Duodenal mucosa (tissue), 2 donors: Measurements from ENCODE around the gene PECR.
A peak's percentile ranks its signal among the peaks of the same experiment; 100 is the strongest.

Experiments
- H3K27ac ChIP-seq: one replicate; pipeline ENCODE4 v1.7.0; 2013; ENCODE audit warnings: low read depth, low read length
- H3K27me3 ChIP-seq, 2 donors: one replicate each; pipeline ENCODE4 v1.7.0; 2013; ENCODE audit warnings: low read length in 2 of 2, control low read depth in 1 of 2; ENCODE audit not compliant: insufficient read depth in 2 of 2, control insufficient read depth in 1 of 2
- H3K36me3 ChIP-seq, 2 donors: one replicate each; pipeline ENCODE4 v1.7.0; 2013; ENCODE audit warnings: low read length in 2 of 2, control low read depth in 1 of 2; ENCODE audit not compliant: insufficient read depth in 2 of 2, control insufficient read depth in 1 of 2
- H3K4me1 ChIP-seq, 2 donors: one replicate each; pipeline ENCODE4 v1.7.0; 2013; ENCODE audit warnings: low read length in 2 of 2, control low read depth in 1 of 2; ENCODE audit not compliant: insufficient read depth in 2 of 2, control insufficient read depth in 1 of 2
- H3K4me3 ChIP-seq, 2 donors: one replicate each; pipeline ENCODE4 v1.7.0; 2013; ENCODE audit warnings: low read length in 2 of 2, low read depth in 1 of 2
- H3K9ac ChIP-seq, 2 donors: one replicate each; pipeline ENCODE4 v1.7.0; 2013; ENCODE audit warnings: low read length in 2 of 2, low read depth in 1 of 2
- H3K9me3 ChIP-seq, 2 donors: one replicate each; pipeline ENCODE4 v1.7.0; 2013; ENCODE audit warnings: low read length in 2 of 2, control low read depth in 1 of 2; ENCODE audit not compliant: control insufficient read depth in 1 of 2

PECR gene

DNA sequence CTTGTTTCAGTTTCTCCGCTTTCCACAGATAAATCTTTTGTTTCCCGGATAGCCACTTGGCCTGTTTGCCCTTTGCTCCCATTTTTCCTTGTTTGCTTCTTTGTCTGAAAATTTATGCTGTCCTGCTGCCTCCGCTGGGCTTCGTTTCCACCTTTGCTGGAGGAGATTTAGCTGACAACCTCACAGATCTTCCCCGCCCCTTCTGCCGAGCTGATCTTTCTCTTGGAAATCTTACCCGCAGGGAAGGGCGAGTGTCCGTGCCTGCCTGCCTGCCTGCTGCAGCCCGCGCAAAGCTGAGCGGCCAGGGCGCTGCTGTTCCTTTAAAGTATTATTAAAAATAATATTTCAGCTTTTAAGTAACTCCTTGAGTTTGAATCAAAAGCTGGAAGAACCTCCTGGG lies 26.2 kb upstream of the PECR start:
- peak overlapping the region; percentile 27 to 43 for H3K4me3 ChIP-seq
- H3K27me3 ChIP-seq = no peaks in the 10 kb centered on the region
- peaks cover 22 to 23% of the 10 kb centered on the region in 2 donors for H3K4me1 ChIP-seq
- H3K27ac ChIP-seq = no peak overlapping the region
- H3K9ac ChIP-seq = peak overlapping the region; percentile 19 to 65
- H3K9me3 ChIP-seq = no peaks in the 10 kb centered on the region
- peaks cover 14 to 19% of the 10 kb centered on the region in 2 donors for H3K36me3 ChIP-seq

DNA sequence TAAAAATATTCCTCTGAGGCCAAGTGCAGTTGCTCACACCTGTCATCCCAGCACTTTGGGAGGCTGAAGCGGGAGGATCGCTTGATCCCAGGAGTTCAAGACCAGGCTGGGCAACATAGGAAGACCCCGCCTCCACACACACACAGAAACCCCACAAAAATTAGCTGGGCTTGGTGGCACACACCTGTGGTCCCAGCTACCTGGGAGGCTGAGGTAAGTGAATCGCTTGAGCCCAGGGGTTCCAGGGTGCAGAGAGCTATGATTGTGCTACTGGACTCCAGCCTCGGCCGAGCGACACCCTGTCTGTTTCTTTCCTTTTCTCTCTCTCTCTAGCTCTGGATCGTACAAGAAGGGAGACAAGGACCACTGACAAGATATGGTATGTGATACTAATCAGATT lies 25.7 kb upstream of the PECR start:
- Histone ChIP-seq H3K9ac (peak overlapping the region; percentile 19 to 65), H3K4me1 (peaks cover 20 to 23% of the 10 kb centered on the region in 2 donors), H3K9me3 (no peaks in the 10 kb centered on the region), H3K4me3 (peak overlapping the region; percentile 27 to 43), H3K27me3 (no peaks in the 10 kb centered on the region), H3K36me3 (peaks cover 9 to 14% of the 10 kb centered on the region in 2 donors), H3K27ac (no peak overlapping the region)

DNA sequence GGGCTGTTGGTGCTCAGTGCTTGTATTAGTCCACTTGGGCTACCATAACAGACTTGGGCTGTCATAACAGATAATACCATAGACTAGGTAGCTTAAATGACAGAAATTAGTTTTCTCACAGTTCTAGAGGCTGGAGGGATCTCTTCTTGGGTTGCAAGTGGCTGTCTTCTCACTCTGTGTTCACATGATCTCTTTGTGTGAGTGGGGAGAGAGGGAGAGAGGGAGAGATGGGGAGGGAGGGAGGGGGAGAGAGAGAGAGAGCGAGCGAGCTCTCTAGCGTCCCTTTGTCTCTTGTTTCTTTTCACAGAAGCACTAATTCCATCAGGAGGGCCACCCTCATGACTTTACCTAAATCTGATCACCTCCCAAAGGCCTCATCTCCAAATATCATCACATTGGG lies 23.1 kb upstream of the PECR start:
- Histone ChIP-seq H3K36me3 (no peaks in the 10 kb centered on the region), H3K4me1 (peaks cover 0 to 8% of the 10 kb centered on the region in 2 donors), H3K27ac (no peak overlapping the region), H3K9me3 (no peaks in the 10 kb centered on the region), H3K9ac (no peak overlapping the region), H3K4me3 (no peak overlapping the region), H3K27me3 (no peaks in the 10 kb centered on the region)

DNA sequence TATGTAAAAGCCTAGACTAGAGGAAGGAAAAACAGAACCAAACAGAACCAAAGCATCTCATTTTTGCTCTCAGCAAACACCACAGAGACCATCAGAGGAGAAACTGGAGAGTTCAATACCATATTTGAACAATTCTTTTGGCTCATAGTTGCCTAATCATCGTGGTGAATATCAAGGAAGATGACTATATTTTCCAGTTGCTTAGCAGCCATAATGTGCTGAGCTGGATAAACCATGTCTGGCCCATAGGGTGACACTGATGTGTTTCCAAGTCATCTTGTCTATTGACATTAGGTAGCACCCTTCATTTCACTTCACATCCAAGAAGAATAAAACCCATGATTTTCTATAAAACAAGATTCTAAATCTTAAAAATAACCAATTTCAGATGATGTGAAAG lies 21.6 kb upstream of the PECR start:
- peaks cover 0 to 9% of the 10 kb centered on the region in 2 donors for H3K4me1 ChIP-seq
- no peak overlapping the region for H3K4me3 ChIP-seq
- H3K27ac ChIP-seq = no peak overlapping the region
- no peaks in the 10 kb centered on the region for H3K9me3 ChIP-seq
- H3K27me3 ChIP-seq = no peaks in the 10 kb centered on the region
- no peaks in the 10 kb centered on the region for H3K36me3 ChIP-seq
- no peak overlapping the region for H3K9ac ChIP-seq

DNA sequence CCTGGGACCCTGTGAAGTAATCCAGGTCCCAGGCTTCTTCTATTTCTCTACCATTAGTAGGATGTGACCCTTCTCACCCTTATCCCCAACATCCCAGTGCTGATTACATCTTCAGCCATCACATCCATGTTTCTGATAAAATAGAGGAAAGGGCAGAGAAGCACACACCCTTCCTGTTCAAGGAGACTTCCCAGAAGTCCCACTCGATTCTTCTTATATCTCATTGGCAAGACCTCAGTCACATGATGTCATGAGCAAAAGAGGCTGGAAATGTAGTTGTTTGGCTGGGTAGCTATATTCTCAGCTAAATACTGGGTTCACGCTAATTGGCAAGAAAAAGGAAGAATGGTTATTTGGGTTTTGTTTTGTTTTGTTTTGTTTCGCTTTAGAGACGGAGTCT lies 19.5 kb upstream of the PECR start:
- Histone ChIP-seq H3K4me3 (no peak overlapping the region), H3K9me3 (no peaks in the 10 kb centered on the region), H3K27me3 (no peaks in the 10 kb centered on the region), H3K9ac (no peak overlapping the region), H3K4me1 (peaks cover 0 to 9% of the 10 kb centered on the region in 2 donors), H3K27ac (no peak overlapping the region), H3K36me3 (no peaks in the 10 kb centered on the region)

DNA sequence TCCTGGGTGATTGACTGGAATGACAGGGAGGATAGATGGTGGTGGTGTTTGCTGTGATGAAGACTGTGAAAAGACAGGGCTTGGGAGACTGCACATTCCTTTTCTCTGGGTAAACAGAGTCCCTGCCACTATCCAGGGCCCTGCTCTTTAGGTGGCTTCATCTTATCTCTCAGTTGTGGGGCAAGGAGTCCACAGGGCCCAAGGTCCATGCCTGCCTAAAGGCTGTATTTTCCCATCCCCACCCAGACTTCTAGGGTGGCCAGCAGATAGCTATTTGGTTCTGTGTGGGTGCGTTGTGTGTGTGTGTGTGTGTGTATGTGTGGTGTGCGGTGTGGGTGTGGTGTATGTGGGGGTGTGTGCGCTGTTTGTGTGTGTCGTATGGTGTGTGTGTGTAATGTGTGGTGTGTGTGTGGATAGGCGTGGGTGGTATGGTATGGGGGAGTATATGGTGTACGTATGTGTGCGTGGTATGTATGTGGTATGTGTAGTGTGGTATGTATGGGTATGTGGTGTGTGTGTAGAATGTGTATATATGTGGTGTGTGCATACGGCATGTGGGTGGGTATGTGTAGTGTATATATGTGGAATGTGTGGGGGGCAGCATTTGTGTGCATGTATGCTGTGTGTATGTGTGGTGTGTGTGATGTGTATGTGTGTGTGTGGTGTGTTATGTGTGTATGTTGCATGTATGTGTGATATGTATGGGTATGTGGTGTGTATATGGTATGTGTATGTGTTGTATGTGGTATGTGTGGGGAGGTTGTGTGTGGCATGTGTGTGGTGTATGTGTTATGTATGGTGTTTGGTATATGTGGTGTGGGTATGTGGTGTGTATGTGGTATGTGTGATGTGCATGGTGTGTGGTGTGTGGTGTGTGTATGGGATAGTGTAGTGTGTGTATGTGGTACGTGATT lies 17.1 kb upstream of the PECR start:
- Histone ChIP-seq H3K9ac (no peak overlapping the region), H3K9me3 (no peaks in the 10 kb centered on the region), H3K4me3 (no peak overlapping the region), H3K4me1 (peaks cover 0 to 5% of the 10 kb centered on the region in 2 donors), H3K36me3 (no peaks in the 10 kb centered on the region), H3K27ac (no peak overlapping the region), H3K27me3 (no peaks in the 10 kb centered on the region)

DNA sequence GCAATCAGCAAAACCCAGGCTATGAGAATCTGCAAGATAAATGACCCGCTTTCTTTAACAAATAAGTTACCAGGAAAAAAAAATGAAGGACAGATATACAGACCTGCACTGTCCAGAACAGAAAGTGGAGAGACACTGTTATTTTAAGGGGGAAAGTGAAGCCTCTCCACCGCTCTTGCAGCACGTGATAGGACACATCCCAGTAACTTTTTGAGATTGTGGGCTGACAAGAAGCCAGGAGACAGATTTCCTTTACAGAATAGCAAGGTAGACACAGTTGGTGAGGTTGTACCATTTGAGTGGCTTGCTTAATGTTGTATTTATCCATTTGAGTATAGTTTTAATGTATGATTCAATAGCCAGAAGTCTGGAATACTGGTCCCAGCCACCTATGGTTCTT lies 13.1 kb upstream of the PECR start:
- no peak overlapping the region for H3K4me3 ChIP-seq
- H3K36me3 ChIP-seq = no peaks in the 10 kb centered on the region
- H3K4me1 ChIP-seq = peaks cover 0 to 5% of the 10 kb centered on the region in 2 donors
- H3K27ac ChIP-seq = no peak overlapping the region
- no peak overlapping the region for H3K9ac ChIP-seq
- H3K27me3 ChIP-seq = no peaks in the 10 kb centered on the region
- H3K9me3 ChIP-seq = no peaks in the 10 kb centered on the region

DNA sequence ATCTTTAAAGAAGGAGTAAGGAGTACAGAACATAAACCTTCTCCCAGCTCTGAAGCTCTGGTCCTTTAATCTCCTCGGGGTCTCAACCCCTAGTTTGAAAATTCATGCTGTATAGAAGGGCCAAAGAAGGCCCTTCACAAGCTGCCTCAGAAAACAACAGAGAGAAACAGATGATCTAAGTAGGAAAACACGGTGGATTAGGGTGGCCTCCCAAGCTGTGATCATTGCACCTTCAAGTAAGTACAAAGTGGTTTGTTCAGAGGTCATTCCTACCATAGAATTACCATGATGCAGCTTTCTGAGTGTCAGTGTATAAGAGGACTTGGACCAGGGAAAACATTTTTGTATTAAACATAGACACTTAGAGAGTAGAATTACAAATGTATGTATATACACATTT lies 11.0 kb upstream of the PECR start:
- Histone ChIP-seq H3K9ac (no peak overlapping the region), H3K36me3 (no peaks in the 10 kb centered on the region), H3K9me3 (no peaks in the 10 kb centered on the region), H3K27me3 (no peaks in the 10 kb centered on the region), H3K27ac (no peak overlapping the region), H3K4me1 (no peaks in the 10 kb centered on the region), H3K4me3 (no peak overlapping the region)

DNA sequence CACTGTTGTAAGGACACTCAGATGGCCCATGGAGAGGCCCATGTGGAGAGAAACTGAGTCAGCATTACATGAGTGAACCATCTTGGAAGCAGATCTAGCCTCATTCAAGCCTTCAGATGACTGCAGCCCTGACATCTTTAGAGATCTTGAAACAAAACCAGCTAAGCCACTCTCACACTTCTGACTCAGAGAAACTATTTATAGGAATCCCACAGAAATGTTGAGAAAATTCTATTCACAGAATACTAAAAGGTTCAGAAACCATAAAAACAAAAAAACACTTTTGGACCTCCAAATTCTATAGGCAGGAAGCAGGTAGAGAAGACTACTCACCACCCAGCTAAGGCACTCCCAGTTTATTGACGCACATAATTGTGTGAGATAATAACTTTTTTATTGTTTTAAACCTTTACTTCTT lies 8.8 kb upstream of the PECR start:
- H3K36me3 ChIP-seq = no peaks in the 10 kb centered on the region
- no peaks in the 10 kb centered on the region for H3K9me3 ChIP-seq

DNA sequence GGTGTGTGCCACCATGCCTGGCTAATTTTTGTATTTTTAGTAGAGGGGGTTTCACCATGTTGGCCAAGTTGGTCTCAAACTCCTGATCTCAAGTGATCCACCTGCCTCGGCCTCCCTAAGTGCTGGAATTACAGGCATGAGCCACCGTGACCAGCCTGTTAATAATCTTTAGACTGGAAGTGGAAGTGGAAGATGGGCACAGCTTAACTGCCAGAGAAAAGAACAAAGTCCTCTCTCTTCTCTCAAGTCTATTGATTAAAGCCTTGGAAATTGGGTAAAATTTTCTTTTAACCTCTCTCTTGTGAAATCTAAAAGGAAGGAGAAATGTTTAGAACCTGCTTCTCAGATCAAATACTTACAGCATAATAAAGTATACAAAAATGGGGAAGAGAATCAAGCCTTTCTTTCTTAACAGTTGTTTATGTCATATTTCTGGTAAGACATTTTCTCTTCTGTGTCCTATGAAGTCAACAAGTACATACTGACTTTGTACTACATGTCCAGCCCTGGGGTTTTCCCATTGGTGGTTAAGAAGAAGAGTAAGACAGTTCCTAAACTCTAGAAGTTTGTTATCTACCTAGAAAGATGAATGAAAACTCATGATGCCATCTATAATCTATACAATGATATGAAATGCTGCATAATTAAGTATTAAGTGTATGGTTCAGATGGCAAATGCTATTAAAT lies 4.7 kb upstream of the PECR start:
- Histone ChIP-seq H3K9me3 (no peaks in the 10 kb centered on the region), H3K36me3 (no peaks in the 10 kb centered on the region), H3K27ac (no peak overlapping the region), H3K4me3 (no peak overlapping the region), H3K9ac (no peak overlapping the region), H3K4me1 (peaks cover 6 to 16% of the 10 kb centered on the region in 2 donors), H3K27me3 (no peaks in the 10 kb centered on the region)

More for the DNA sequence above, 8.8 kb upstream of the PECR start:
- H3K27ac ChIP-seq = no peak overlapping the region
- H3K4me3 ChIP-seq = no peak overlapping the region
- H3K4me1 ChIP-seq = peaks cover 0 to 6% of the 10 kb centered on the region in 2 donors
- no peaks in the 10 kb centered on the region for H3K27me3 ChIP-seq
- H3K9ac ChIP-seq = no peak overlapping the region
